Measurements from ENCODE around the gene RBM11. TPM values are rescaled to one million over a fixed set of nuclear protein-coding genes. Genes with fewer than 3 reads are reported as not detected.
"Not testable (repeated sequence)": the region's sequence is repeated elsewhere in the genome, so short reads cannot be mapped to it uniquely, and the experiment has no call there.

RBM11 gene
- not detected for total RNA-seq
- long read RNA-seq, partial matches to known transcripts = 0 of 1 reads
- long read RNA-seq, other reads (novel, unspliced or antisense) = 0 of 1 reads

- peak; percentile 78 for DNase-seq
- intact Hi-C loops (cut with DNase I) = no loop called here
- ATAC-seq (ENCODE audit: poor library complexity) = peak; percentile 98
These were observed at the start of gene RBM11 for GRCh38 chr21:14215971-14216641. TSS of gene RBM11 (plus strand) at chr21:14216157. CDS start at chr21:14216187, 30 bp downstream.

- intact Hi-C loops (cut with DNase I); ATAC-seq (ENCODE audit: poor library complexity); DNase-seq: not testable (repeated sequence)
These were observed 49.3 kb upstream of the RBM11 start for GRCh38 chr21:14166463-14167223.

GRCh38 chr21:14206222-14206621 is 9.7 kb upstream of the RBM11 start:
- intact Hi-C loops (cut with DNase I) = no loop called here

GRCh38 chr21:14210738-14211137 is 5.2 kb upstream of the RBM11 start, which contains the start of gene LIPI:
TSS of gene LIPI (minus strand) at chr21:14210955. CDS start at chr21:14210845, 110 bp downstream.
- DNase-seq = no peak
- ATAC-seq (ENCODE audit: poor library complexity) = no peak
- intact Hi-C loops (cut with DNase I) = no loop called here

More at GRCh38 chr21:14206222-14206621, 9.7 kb upstream of the RBM11 start:
- DNase-seq = no peak
- no peak for ATAC-seq (ENCODE audit: poor library complexity)

- intact Hi-C loops (cut with DNase I) = no loop called here
- no peak for DNase-seq
- ATAC-seq (ENCODE audit: poor library complexity) = no peak
These were observed 2.8 kb upstream of the RBM11 start for GRCh38 chr21:14213164-14213563.

GRCh38 chr21:14223365-14223764 is 7.4 kb downstream of the RBM11 start:
- DNase-seq (no peak), ATAC-seq (ENCODE audit: poor library complexity) (no peak)
- intact Hi-C loops (cut with DNase I) = no loop called here

- intact Hi-C loops (cut with DNase I) = no loop called here
- no peak for DNase-seq
These were observed 13.4 kb downstream of the RBM11 start for GRCh38 chr21:14229399-14229798.

GRCh38 chr21:14235101-14235500 is 19.1 kb downstream of the RBM11 start:
- ATAC-seq (ENCODE audit: poor library complexity) = no peak
- DNase-seq = no peak
- intact Hi-C loops (cut with DNase I) = no loop called here

More at GRCh38 chr21:14229399-14229798, 13.4 kb downstream of the RBM11 start:
- no peak for ATAC-seq (ENCODE audit: poor library complexity)

GRCh38 chr21:14236180-14236579 is 20.2 kb downstream of the RBM11 start:
- intact Hi-C loops (cut with DNase I) = no loop called here
- DNase-seq (no peak), ATAC-seq (ENCODE audit: poor library complexity) (no peak)

GRCh38 chr21:14239281-14239680 is 23.3 kb downstream of the RBM11 start:
- DNase-seq = no peak
- intact Hi-C loops (cut with DNase I) = no loop called here
- no peak for ATAC-seq (ENCODE audit: poor library complexity)

GRCh38 chr21:14241297-14241696 is 25.3 kb downstream of the RBM11 start:
- ATAC-seq (ENCODE audit: poor library complexity) = no peak
- no peak for DNase-seq
- intact Hi-C loops (cut with DNase I) = no loop called here

- intact Hi-C loops (cut with DNase I) = no loop called here
- no peak for DNase-seq
- no peak for ATAC-seq (ENCODE audit: poor library complexity)
These were observed 27.5 kb downstream of the RBM11 start for GRCh38 chr21:14243461-14243860.

GRCh38 chr21:14243874-14244273 is 27.9 kb downstream of the RBM11 start:
- DNase-seq = no peak
- intact Hi-C loops (cut with DNase I) = no loop called here
- no peak for ATAC-seq (ENCODE audit: poor library complexity)

GRCh38 chr21:14244911-14245310 is 29.0 kb downstream of the RBM11 start:
- ATAC-seq (ENCODE audit: poor library complexity) = no peak
- no peak for DNase-seq
- intact Hi-C loops (cut with DNase I) = no loop called here

GRCh38 chr21:14245711-14246110 is 29.8 kb downstream of the RBM11 start:
- DNase-seq = no peak
- ATAC-seq (ENCODE audit: poor library complexity) = no peak
- intact Hi-C loops (cut with DNase I) = no loop called here

GRCh38 chr21:14251336-14251735 is 35.4 kb downstream of the RBM11 start:
- DNase-seq (no peak), ATAC-seq (ENCODE audit: poor library complexity) (no peak)
- intact Hi-C loops (cut with DNase I) = loop anchor here (10.0 kb wide), 2 partner anchors 603 to 1343 kb away; no protein-coding TSS in a partner anchor

GRCh38 chr21:14259747-14260146 is 43.8 kb downstream of the RBM11 start:
- peak; percentile 82 for ATAC-seq (ENCODE audit: poor library complexity)
- intact Hi-C loops (cut with DNase I) = loop anchor here (10.0 kb wide), 2 partner anchors 595 to 1335 kb away; no protein-coding TSS in a partner anchor
- no peak for DNase-seq

- no peak for ATAC-seq (ENCODE audit: poor library complexity)
- intact Hi-C loops (cut with DNase I) = no loop called here
- no peak for DNase-seq
These were observed 44.3 kb downstream of the RBM11 start for GRCh38 chr21:14260174-14260764.

- no peak for ATAC-seq (ENCODE audit: poor library complexity)
- intact Hi-C loops (cut with DNase I) = no loop called here
- DNase-seq = no peak
These were observed 46.1 kb downstream of the RBM11 start for GRCh38 chr21:14262039-14262438.
